Caco-2 (cell line): ENCODE results near the gene HLA-DQB2. TPM values are rescaled to one million over a fixed set of nuclear protein-coding genes. Genes with fewer than 3 reads are reported as not detected.
"Not testable (repeated sequence)": the region's sequence is repeated elsewhere in the genome, so short reads cannot be mapped to it uniquely, and the experiment has no call there.

Source experiments
- Bru-seq: library from RNA; stranded (reverse); fragments of 400-500 nt; gene quantifications from one replicate; lab custom pipeline; 2021; lab: Mats Ljungman, UMichigan
- BruChase-seq, 2 experiments: library from RNA; stranded (reverse); fragments of 400-500 nt; gene quantifications; one replicate each; lab custom pipeline; 2021; lab: Mats Ljungman, UMichigan
- BruUV-seq: library from RNA; stranded (reverse); fragments of 400-500 nt; replicated peaks from 2 replicates; lab custom pipeline; 2021; lab: Mats Ljungman, UMichigan
- CTCF ChIA-PET: fragments of 300-600 bp; sonication (Branson Sonifier 250); formaldehyde crosslinking; loops from one replicate; lab custom pipeline; 2022; ENCODE audit warnings: antibody characterized with exemption; lab: Charles Lee
- POLR2A ChIA-PET: fragments of 300-600 bp; sonication (Branson Sonifier 250); formaldehyde crosslinking; loops from one replicate; lab custom pipeline; 2022; ENCODE audit warnings: antibody characterized with exemption; lab: Charles Lee
- DNase-seq, 2 experiments: peaks; one replicate each; pipeline versions ENCODE4 v3.0.0 to v3.0.0-alpha.2; 2020 to 2022
- H3K27me3 ChIP-seq: replicated peaks from 2 replicates; pipeline ENCODE4 v1.6.0; 2011; ENCODE audit warnings: low read length; ENCODE audit not compliant: control insufficient read depth, insufficient read depth
- H3K36me3 ChIP-seq: 2 replicates; pipeline ENCODE4 v1.5.1; 2011; ENCODE audit warnings: low read length; ENCODE audit not compliant: control insufficient read depth, insufficient read depth
- H3K4me1 ChIP-seq: fragments of 250-450 bp; sonication (Bioruptor Pico); 2 replicates; pipeline ENCODE4 v1.5.1; 2020; ENCODE audit warnings: mild to moderate bottlenecking
- H3K4me3 ChIP-seq: 2 replicates; pipeline ENCODE4 v1.5.1; 2011; ENCODE audit warnings: low read depth, mild to moderate bottlenecking, control low read depth, low read length
- H3K9me3 ChIP-seq: fragments of 250-450 bp; sonication (Bioruptor Pico); 2 replicates; pipeline ENCODE4 v1.5.1; 2020; ENCODE audit warnings: mild to moderate bottlenecking, moderate library complexity
- H3K27ac Mint-ChIP-seq: one replicate; pipeline ENCODE4 v1.8.0; 2022; ENCODE audit warnings: mixed read lengths; ENCODE audit not compliant: unreplicated experiment
- H3K27me3 Mint-ChIP-seq: one replicate; pipeline ENCODE4 v1.8.0; 2022; ENCODE audit warnings: mixed read lengths; ENCODE audit not compliant: insufficient read depth, unreplicated experiment
- H3K36me3 Mint-ChIP-seq: one replicate; pipeline ENCODE4 v1.8.0; 2022; ENCODE audit warnings: mild to moderate bottlenecking, mixed read lengths; ENCODE audit not compliant: insufficient read depth, unreplicated experiment
- H3K4me1 Mint-ChIP-seq: one replicate; pipeline ENCODE4 v1.8.0; 2022; ENCODE audit warnings: low read depth, mixed read lengths; ENCODE audit not compliant: unreplicated experiment
- H3K4me3 Mint-ChIP-seq: one replicate; pipeline ENCODE4 v1.8.0; 2022; ENCODE audit warnings: mild to moderate bottlenecking, moderate library complexity, mixed read lengths; ENCODE audit not compliant: unreplicated experiment
- H3K9me3 Mint-ChIP-seq: one replicate; pipeline ENCODE4 v1.8.0; 2022; ENCODE audit warnings: mixed read lengths; ENCODE audit not compliant: unreplicated experiment
- intact Hi-C: fragments of 100-400 bp; cut with micrococcal nuclease; formaldehyde crosslinking; loops from one replicate; pipeline ENCODE4 v1.10.0; 2022; ENCODE audit not compliant: unreplicated experiment
- long read RNA-seq: library from polyadenylated mRNA; stranded (forward); transcript quantifications from one replicate; pipeline ENCODE4 v2.0.0, GENCODE V29; 2022
- total RNA-seq: library from RNA; stranded (reverse); gene quantifications from 2 replicates; pipeline ENCODE4 v1.2.3, GENCODE V29; 2022
- TF ChIP-seq, protein P1 (sequence below), 2 experiments: fragments of 200-600 bp in 1 of 2; IDR thresholded peaks; 1 replicate in 1 of 2; 2 replicates in 1 of 2; pipeline versions ENCODE4 v1.5.1 to v1.8.0; 2011 to 2022; ENCODE audit warnings: antibody characterized with exemption in 1 of 2, control low read depth in 1 of 2, inconsistent platforms in 1 of 2, low read depth in 1 of 2, low read length in 1 of 2, mild to moderate bottlenecking in 1 of 2, moderate library complexity in 1 of 2; ENCODE audit not compliant: insufficient read depth in 1 of 2, severe bottlenecking in 1 of 2, unreplicated experiment in 1 of 2

HLA-DQB2 gene
- total RNA-seq = not detected in 2 replicates
- Bru-seq, nascent RNA = not detected
- not detected for BruChase-seq, experiment 1, labeled RNA remaining after a 2-hour chase
- BruChase-seq, experiment 2, labeled RNA remaining after a 6-hour chase = not detected
- long read RNA-seq = 0 reads

- H3K9me3 Mint-ChIP-seq = no peaks in the 10 kb centered on the region
- H3K36me3 Mint-ChIP-seq = no peaks in the 10 kb centered on the region
- peaks cover 14% of the 10 kb centered on the region for H3K27me3 Mint-ChIP-seq
- TF ChIP-seq, protein P1, sequence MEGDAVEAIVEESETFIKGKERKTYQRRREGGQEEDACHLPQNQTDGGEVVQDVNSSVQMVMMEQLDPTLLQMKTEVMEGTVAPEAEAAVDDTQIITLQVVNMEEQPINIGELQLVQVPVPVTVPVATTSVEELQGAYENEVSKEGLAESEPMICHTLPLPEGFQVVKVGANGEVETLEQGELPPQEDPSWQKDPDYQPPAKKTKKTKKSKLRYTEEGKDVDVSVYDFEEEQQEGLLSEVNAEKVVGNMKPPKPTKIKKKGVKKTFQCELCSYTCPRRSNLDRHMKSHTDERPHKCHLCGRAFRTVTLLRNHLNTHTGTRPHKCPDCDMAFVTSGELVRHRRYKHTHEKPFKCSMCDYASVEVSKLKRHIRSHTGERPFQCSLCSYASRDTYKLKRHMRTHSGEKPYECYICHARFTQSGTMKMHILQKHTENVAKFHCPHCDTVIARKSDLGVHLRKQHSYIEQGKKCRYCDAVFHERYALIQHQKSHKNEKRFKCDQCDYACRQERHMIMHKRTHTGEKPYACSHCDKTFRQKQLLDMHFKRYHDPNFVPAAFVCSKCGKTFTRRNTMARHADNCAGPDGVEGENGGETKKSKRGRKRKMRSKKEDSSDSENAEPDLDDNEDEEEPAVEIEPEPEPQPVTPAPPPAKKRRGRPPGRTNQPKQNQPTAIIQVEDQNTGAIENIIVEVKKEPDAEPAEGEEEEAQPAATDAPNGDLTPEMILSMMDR (IDR thresholded peaks at IDR 0.05; ENCODE audit: insufficient read depth in 1 of 2, low read depth in 1 of 2, low read length in 1 of 2, severe bottlenecking in 1 of 2, unreplicated experiment in 1 of 2) = no peak
- Histone ChIP-seq H3K4me1 (no peaks in the 10 kb centered on the region), H3K4me3 (no peak within 1 kb of the TSS), H3K9me3 (no peaks in the 10 kb centered on the region), H3K36me3 (no peaks in the 10 kb centered on the region), H3K27me3 (no peaks in the 10 kb centered on the region; the same call in 1 of the 2 replicates)
- H3K27ac Mint-ChIP-seq = no peak within 1 kb of the TSS
- no TSS peak for BruUV-seq
- H3K4me3 Mint-ChIP-seq = no peak within 1 kb of the TSS
- ChIA-PET POLR2A (interaction anchor here (0.5 kb wide), 1 partner anchor 90 kb away, joined by 3 read pairs; the partner anchor contains the start of gene TAP1), CTCF (no interaction called here)
- intact Hi-C loops = no loop called here
- DNase-seq = no peak
- H3K4me1 Mint-ChIP-seq = no peaks in the 10 kb centered on the region
Observed at GRCh38 chr6:32763421-32763820, at the start of gene HLA-DQB2. TSS of gene HLA-DQB2 (minus strand) at chr6:32763532. CDS start at chr6:32763470, 62 bp downstream.

GRCh38 chr6:32809171-32809570 lies 45.8 kb upstream of the HLA-DQB2 start:
- no TSS peak for BruUV-seq
- Mint-ChIP-seq H3K9me3 (no peaks in the 10 kb centered on the region), H3K4me3 (no peak overlapping the region), H3K36me3 (no peaks in the 10 kb centered on the region), H3K27me3 (peaks cover 9% of the 10 kb centered on the region), H3K27ac (no peak overlapping the region), H3K4me1 (no peaks in the 10 kb centered on the region)
- TF ChIP-seq, protein P1 (IDR thresholded peaks at IDR 0.05; ENCODE audit: insufficient read depth in 1 of 2, low read depth in 1 of 2, low read length in 1 of 2, severe bottlenecking in 1 of 2, unreplicated experiment in 1 of 2) = no peak
- Histone ChIP-seq H3K4me3 (no peak overlapping the region), H3K9me3 (no peaks in the 10 kb centered on the region), H3K36me3 (no peaks in the 10 kb centered on the region), H3K27me3 (no peaks in the 10 kb centered on the region), H3K4me1 (no peaks in the 10 kb centered on the region)
- ChIA-PET CTCF (no interaction called here), POLR2A (no interaction called here)
- intact Hi-C loops = no loop called here
- DNase-seq = no peak

GRCh38 chr6:32807020-32807580 lies 43.8 kb upstream of the HLA-DQB2 start:
- no peaks in the 10 kb centered on the region for H3K9me3 Mint-ChIP-seq
- no peaks in the 10 kb centered on the region for H3K36me3 Mint-ChIP-seq
- no peaks in the 10 kb centered on the region for H3K4me1 Mint-ChIP-seq
- Histone ChIP-seq H3K4me3 (no peak overlapping the region), H3K36me3 (no peaks in the 10 kb centered on the region), H3K27me3 (no peaks in the 10 kb centered on the region), H3K9me3 (0 out of 2 replicates have a peak, but pooled peaks cover 2% of the 10 kb centered on the region), H3K4me1 (no peaks in the 10 kb centered on the region)
- CTCF ChIA-PET = interaction anchor here (0.6 kb wide), 1 partner anchor 61 kb away, joined by 3 read pairs; no protein-coding TSS in a partner anchor
- H3K27me3 Mint-ChIP-seq = peaks cover 15% of the 10 kb centered on the region
- intact Hi-C loops = no loop called here
- H3K27ac Mint-ChIP-seq = no peak overlapping the region
- POLR2A ChIA-PET = no interaction called here
- no peak overlapping the region for H3K4me3 Mint-ChIP-seq
- no TSS peak for BruUV-seq
- TF ChIP-seq, protein P1 (IDR thresholded peaks at IDR 0.05; ENCODE audit: insufficient read depth in 1 of 2, low read depth in 1 of 2, low read length in 1 of 2, severe bottlenecking in 1 of 2, unreplicated experiment in 1 of 2) = no peak
- DNase-seq = no peak

DNA sequence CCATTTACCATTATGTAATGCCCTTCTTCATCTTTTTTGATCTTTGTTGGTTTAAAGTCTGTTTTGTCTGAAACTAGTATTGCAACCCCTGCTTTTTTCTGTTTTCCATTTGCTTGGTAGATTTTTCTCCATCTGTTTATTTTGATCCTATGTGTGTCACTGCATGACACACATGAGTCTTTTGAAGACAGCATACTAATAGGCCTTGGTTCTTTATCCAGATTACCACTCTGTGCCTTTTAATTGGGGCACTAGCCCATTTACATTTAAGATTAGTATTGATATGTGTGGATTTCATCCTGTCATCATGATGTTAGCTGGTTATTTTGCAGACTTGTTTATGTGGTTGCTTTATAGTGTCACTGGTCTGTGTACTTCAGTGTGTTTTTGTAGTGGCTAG lies 42.1 kb upstream of the HLA-DQB2 start:
- BruUV-seq, H3K36me3 ChIP-seq, POLR2A ChIA-PET, H3K36me3 Mint-ChIP-seq, H3K4me3 ChIP-seq, CTCF ChIA-PET, intact Hi-C loops, H3K9me3 Mint-ChIP-seq, H3K27ac Mint-ChIP-seq, H3K9me3 ChIP-seq, H3K4me3 Mint-ChIP-seq, H3K4me1 ChIP-seq, H3K4me1 Mint-ChIP-seq, DNase-seq, H3K27me3 ChIP-seq: not testable (repeated sequence)
- H3K27me3 Mint-ChIP-seq = peaks cover 17% of the 10 kb centered on the region
